Tibial nerve (tissue), 4 donors: Measurements from ENCODE around the gene CARD6.

Experiments
- EP300 ChIP-seq, 2 donors: sonication (generic); formaldehyde crosslinking; IDR thresholded peaks; one replicate each; pipeline ENCODE4 v1.6.1; 2017; ENCODE audit warnings: antibody characterized with exemption in 2 of 2, mild to moderate bottlenecking in 1 of 2
- POLR2A ChIP-seq, 2 donors: fragments of 450-650 bp; IDR thresholded peaks; one replicate each; pipeline ENCODE4 v1.6.1; 2017; ENCODE audit warnings: antibody characterized with exemption in 2 of 2, mild to moderate bottlenecking in 2 of 2, moderate library complexity in 2 of 2
- TF ChIP-seq, protein P1 (sequence below), 5 experiments: fragments of 200-600 bp in 3 of 5; fragments of 450-650 bp in 2 of 5; sonication (generic) in 3 of 5; IDR thresholded peaks; one replicate each; pipeline ENCODE4 v1.5.1; 2016 to 2019; ENCODE audit warnings: antibody characterized with exemption in 5 of 5, mild to moderate bottlenecking in 3 of 5, moderate library complexity in 2 of 5

DNA sequence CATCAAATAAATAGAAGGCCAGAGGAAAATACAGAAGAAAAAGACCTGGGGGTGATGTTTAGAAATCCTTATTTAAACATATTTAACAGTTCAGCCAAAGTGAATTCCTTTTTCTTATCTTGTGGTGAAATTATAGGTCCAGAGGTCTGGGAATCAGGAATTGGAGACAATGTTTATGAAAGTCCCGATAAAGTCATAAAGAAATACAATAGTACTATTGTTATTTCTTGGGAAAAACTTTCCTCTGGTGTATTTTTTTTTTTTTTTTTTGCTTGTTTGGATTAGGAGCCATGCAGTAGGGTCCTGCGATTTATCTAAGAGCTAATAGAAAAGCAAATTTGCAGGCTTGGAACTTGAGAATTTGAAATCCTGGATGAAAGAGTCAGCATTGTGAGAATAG, 68.6 kb downstream of the CARD6 start:
- TF ChIP-seq POLR2A (IDR thresholded peaks at IDR 0.05), result no peak
- TF ChIP-seq, protein P1, sequence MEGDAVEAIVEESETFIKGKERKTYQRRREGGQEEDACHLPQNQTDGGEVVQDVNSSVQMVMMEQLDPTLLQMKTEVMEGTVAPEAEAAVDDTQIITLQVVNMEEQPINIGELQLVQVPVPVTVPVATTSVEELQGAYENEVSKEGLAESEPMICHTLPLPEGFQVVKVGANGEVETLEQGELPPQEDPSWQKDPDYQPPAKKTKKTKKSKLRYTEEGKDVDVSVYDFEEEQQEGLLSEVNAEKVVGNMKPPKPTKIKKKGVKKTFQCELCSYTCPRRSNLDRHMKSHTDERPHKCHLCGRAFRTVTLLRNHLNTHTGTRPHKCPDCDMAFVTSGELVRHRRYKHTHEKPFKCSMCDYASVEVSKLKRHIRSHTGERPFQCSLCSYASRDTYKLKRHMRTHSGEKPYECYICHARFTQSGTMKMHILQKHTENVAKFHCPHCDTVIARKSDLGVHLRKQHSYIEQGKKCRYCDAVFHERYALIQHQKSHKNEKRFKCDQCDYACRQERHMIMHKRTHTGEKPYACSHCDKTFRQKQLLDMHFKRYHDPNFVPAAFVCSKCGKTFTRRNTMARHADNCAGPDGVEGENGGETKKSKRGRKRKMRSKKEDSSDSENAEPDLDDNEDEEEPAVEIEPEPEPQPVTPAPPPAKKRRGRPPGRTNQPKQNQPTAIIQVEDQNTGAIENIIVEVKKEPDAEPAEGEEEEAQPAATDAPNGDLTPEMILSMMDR (IDR thresholded peaks at IDR 0.05), result no peak
- no peak for TF ChIP-seq EP300 (IDR thresholded peaks at IDR 0.05)
